ENCODE measurements around the gene TMC4. TPM values are rescaled to one million over a fixed set of nuclear protein-coding genes. Genes with fewer than 3 reads are reported as not detected.

TMC4 gene
- total RNA-seq, 3 donors from 2014 or later: 0.48 to 41.6 (median 38.0) TPM

- H3K9me3 ChIP-seq: no peaks in the 10 kb centered on the region
- intact Hi-C loops (cut with DNase I; ENCODE audit: low total_unique reads): no loop called here
- TF ChIP-seq CTCF (IDR thresholded peaks at IDR 0.05) (no peak), POLR2A (IDR thresholded peaks at IDR 0.05) (no peak), POLR2AphosphoS5 (IDR thresholded peaks at IDR 0.05) (no peak)
These were observed 12.1 kb downstream of the TMC4 start for GRCh38 chr19:54160854-54161253.

GRCh38 chr19:54160182-54160811 lies 12.7 kb downstream of the TMC4 start:
- TF ChIP-seq POLR2AphosphoS5 (IDR thresholded peaks at IDR 0.05) (no peak), CTCF (IDR thresholded peaks at IDR 0.05) (no peak), POLR2A (IDR thresholded peaks at IDR 0.05) (no peak)
- H3K36me3 ChIP-seq: no peaks in the 10 kb centered on the region
- no peaks in the 10 kb centered on the region for H3K9me3 ChIP-seq
- intact Hi-C loops (cut with DNase I; ENCODE audit: low total_unique reads): no loop called here
- peak overlapping the region; percentile 65 to 78 (median 69) for H3K4me3 ChIP-seq
- no peak for DNase-seq (ENCODE audit: low spot score in 2 of 2)
- H3K4me1 ChIP-seq: peaks cover 0 to 7% of the 10 kb centered on the region in 2 donors
- no peaks in the 10 kb centered on the region for H3K27me3 ChIP-seq
- peak overlapping the region; percentile 92 for H3K27ac ChIP-seq

More at GRCh38 chr19:54160854-54161253, 12.1 kb downstream of the TMC4 start:
- H3K4me1 ChIP-seq: peaks cover 0 to 7% of the 10 kb centered on the region in 2 donors
- no peaks in the 10 kb centered on the region for H3K36me3 ChIP-seq
- no peaks in the 10 kb centered on the region for H3K27me3 ChIP-seq
- no peak for DNase-seq (ENCODE audit: low spot score in 2 of 2)
- peak overlapping the region; percentile 92 for H3K27ac ChIP-seq
- H3K4me3 ChIP-seq: peak overlapping the region; percentile 65 to 78 (median 69)

DNA sequence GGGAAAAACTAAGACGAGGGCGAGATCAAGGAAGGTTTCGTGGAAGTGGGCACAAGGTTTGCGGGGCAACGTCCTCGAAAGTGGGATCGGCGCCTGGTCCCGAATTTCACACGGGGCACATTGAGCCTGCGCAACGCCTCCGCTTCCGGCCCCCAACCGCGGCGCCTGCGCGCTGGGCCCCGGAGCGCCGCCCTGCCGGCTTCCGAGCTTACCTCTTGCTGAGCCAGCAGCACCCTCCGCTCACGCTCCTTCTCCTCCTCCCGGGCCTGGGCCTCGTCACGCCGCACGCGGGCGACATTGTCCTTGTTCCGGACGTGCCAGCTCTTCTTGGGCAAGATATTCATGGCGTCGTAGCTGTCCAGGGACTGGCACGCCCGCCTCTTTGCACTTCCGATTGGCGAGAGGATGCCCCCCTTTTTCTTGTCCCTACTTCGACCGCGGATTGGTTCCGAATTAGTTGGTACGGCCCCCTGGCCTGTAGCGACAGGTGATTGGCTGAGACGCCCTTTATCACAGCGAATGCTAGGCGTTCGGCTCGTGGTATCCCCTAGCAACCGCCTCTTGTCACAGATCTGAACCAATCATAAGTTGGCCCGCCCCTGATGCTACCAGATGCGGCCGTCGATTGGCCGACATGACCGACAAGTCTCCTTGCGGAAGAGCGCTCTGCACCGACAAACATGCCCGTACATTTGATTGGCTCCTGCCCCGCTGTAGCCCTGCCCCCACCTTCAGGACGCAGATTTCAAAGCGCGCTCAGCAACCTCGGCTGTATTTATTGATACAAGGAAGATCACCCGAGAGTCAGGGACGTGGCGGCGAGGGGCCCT lies 13.4 kb downstream of the TMC4 start, which contains the start of gene LENG1:
Gene LENG1 (minus strand): TSS at position 370 of the 830 bp plus-strand sequence. CDS start 26 bp downstream, at position 344.
- intact Hi-C loops (cut with DNase I; ENCODE audit: low total_unique reads): loop anchor here (5.0 kb wide), 1 partner anchor 1442 kb away; no protein-coding TSS in a partner anchor
- H3K9me3 ChIP-seq: no peaks in the 10 kb centered on the region

DNA sequence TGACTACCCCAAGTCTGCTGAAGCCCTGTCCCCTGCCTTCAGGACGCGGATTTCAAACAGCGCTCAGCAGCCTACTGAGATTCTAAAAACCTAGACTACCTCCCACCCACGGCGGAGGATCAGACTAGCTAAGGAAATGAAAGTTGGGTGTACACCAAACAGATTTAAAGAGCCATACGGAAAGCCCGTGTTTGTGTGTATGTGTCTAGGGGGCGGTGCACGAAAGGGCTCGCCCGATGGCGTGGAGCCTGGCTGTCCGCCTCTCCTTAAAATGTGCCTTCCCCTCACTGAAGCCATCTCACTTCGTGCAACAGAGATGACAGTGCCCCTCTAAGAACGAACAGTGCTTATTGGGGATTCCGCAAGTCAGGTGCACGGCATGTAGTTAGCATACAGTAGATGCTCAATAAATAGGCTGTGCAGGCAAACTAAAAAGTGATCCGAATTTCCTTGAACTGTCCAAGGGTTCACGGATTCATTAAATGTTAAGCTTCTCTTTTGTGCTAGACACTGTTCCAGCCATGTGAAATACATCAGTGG lies 14.1 kb downstream of the TMC4 start:
- H3K36me3 ChIP-seq: no peaks in the 10 kb centered on the region
- DNase-seq (ENCODE audit: low spot score in 2 of 2): no peak
- no peaks in the 10 kb centered on the region for H3K9me3 ChIP-seq
- peak overlapping the region; percentile 92 to 97 for H3K27ac ChIP-seq
- intact Hi-C loops (cut with DNase I; ENCODE audit: low total_unique reads): loop anchor here (5.0 kb wide), 1 partner anchor 1442 kb away; no protein-coding TSS in a partner anchor
- H3K27me3 ChIP-seq: no peaks in the 10 kb centered on the region
- TF ChIP-seq POLR2AphosphoS5 (IDR thresholded peaks at IDR 0.05) (no peak), POLR2A (IDR thresholded peaks at IDR 0.05) (no peak), CTCF (IDR thresholded peaks at IDR 0.05) (no peak)
- H3K4me3 ChIP-seq: peak overlapping the region; percentile 65 to 88 (median 78)
- peaks cover 0 to 7% of the 10 kb centered on the region in 2 donors for H3K4me1 ChIP-seq

More for the DNA sequence above, 13.4 kb downstream of the TMC4 start, which contains the start of gene LENG1:
- peak; percentile 100 for DNase-seq (ENCODE audit: low spot score in 2 of 2)
- TF ChIP-seq POLR2A (IDR thresholded peaks at IDR 0.05) (peak; percentile 45), CTCF (IDR thresholded peaks at IDR 0.05) (peak in 2 of 3 donors; percentile 23 to 43), POLR2AphosphoS5 (IDR thresholded peaks at IDR 0.05) (peak; percentile 88 to 98 (median 98))
- no peaks in the 10 kb centered on the region for H3K27me3 ChIP-seq
- H3K4me1 ChIP-seq: peaks cover 0 to 7% of the 10 kb centered on the region in 2 donors
- H3K4me3 ChIP-seq: peak within 1 kb of the TSS; percentile 65 to 88 (median 78)
- H3K36me3 ChIP-seq: no peaks in the 10 kb centered on the region
- peak within 1 kb of the TSS; percentile 92 to 97 for H3K27ac ChIP-seq
